HG03442 (cell line): ENCODE measurements around the gene SNF8.

Experiments
- ATAC-seq: cut with Tn5 transposase; IDR thresholded peaks from one replicate; pipeline ENCODE4 v1.9.1; 2021; ENCODE audit warnings: mild to moderate bottlenecking, moderate library complexity; ENCODE audit not compliant: unreplicated experiment

SNF8 gene

DNA sequence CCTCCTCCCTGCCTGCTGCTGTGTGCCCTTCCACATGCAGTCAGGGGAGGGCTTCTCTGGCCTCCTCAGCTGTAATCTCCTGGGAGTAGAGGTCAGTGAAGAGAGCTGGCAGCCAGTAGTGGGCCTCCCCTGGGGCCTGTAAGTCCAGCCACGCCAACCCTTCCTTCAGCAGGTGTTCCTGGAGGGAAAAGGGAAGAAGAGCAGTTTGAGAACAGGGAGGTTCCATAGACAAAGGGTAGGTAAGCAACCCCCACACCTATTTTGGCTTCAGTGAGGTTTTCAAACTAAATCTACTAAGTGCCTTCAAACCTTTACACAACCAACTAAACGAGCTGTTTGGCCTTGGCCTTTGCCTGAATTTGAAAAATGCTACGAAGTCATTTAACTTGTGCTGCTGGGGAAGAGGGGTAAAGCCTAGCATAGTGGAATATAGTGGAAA, 14.2 kb downstream of the SNF8 start:
- no peak for ATAC-seq

DNA sequence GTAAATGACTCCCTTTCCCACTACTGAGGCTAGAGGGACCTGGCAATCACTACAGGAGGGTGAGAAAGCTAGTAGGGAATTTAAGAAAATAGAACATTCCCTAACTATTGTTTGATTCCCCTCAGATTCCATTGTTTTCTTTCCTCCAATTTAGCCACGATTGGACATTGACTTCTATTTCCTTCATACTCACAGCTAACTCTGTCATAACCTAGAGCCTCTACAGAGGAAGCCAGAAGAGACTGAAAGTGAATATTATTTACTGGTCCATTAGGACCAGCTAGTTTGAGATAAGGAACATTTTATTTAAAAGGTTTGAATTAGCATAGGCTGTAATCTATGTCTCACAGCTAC, 14.9 kb downstream of the SNF8 start:
- ATAC-seq = no peak

- no peak for ATAC-seq
These were observed 15.5 kb downstream of the SNF8 start for GRCh38 chr17:48928876-48929811.

DNA sequence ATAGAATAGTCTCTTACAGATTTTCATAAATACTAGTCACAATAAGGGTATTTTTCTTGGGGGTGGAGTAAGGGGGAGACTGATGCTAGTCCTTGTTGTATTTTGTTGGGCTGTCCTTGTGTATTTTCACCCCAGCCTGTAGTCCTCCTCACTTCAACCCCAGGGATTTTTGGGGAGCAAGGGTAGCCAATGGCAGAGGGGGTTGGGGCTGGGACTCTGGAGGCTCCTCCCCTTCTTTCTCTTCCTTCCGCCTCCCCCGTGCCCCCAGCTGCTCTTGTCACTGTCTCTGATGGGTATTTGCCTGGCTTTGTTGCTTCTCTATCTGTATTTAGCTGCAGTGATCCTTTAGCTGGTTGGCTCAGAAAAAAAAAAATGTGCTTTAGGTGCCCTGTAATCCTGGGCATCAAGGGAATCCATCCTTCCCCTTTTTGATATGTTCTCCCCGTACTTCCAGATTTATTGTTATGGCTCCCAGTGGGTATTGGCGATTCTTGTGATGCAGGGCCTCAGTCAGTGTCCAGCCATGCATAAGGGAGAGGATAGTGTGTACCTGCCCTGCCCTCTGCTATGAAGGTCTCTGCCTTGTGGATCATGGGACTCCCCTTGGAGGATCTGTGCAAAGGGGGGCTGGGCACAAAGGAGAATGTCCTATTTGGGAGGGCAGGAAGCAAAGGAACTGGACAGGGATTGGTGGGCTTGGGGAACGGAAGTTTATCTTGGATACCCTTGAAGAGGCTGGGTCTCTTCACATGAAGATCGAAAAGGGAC, 16.5 kb downstream of the SNF8 start:
- ATAC-seq = no peak

GRCh38 chr17:48925991-48926342, 18.7 kb downstream of the SNF8 start:
- ATAC-seq = no peak

DNA sequence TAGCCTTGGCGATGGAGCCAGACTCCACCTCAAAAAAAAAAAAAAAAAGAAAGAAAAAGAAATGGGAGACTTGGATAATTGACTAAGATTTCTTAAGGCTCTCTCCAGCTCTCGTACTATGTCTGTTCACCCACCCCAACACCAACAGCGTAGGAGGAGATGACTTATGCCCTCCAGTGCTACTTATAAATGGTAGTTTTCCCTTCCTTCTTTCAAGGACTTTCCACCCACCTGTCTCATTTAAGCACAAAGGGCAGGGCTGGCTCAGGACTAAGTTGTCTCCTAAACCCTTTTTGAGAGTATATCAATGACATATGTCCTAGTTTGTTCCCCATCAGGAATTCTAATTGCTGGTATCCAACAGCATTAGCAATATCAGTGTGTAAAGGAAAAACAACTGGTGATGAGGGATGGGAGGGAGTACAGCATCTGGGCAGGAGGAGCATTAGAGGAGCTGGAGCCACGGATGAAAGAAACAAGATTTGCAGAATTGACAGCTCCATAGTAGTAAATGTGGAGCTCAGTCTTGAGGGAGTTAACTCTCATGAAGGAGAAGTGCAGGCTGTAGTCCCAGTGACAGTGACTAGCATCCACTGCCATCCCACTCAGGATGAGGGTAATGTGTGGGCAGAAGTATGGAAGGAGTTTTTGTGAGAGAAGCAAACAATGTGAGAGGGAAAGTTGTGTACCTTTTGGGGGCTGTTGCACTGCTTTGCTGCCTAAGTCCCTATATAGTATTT, 19.2 kb downstream of the SNF8 start:
- no peak for ATAC-seq

GRCh38 chr17:48915459-48916282, 29.0 kb downstream of the SNF8 start:
- ATAC-seq = peak; percentile 89

- ATAC-seq = no peak
These were observed 32.2 kb downstream of the SNF8 start for GRCh38 chr17:48912476-48912875.

GRCh38 chr17:48910370-48910769, 34.3 kb downstream of the SNF8 start:
- ATAC-seq = no peak

DNA sequence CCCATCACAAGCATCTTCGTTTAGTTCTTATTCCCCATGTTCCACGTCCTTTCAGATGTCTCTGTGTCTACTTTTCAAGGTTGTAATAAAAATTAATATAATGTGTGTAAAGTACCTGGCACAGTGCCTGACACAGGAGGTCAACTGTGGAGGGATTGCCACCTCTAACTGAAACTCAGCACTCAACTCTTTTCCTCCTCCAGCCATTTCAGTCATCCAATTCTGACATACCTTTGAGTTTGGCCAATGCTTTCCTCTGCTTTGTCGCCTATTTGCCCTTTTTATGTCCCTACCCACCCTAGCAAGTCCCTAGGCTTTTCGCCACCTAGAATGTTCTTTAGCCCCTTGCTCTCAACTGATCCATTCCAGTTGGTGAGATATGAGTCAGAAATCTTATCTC, 34.9 kb downstream of the SNF8 start:
- ATAC-seq = no peak

DNA sequence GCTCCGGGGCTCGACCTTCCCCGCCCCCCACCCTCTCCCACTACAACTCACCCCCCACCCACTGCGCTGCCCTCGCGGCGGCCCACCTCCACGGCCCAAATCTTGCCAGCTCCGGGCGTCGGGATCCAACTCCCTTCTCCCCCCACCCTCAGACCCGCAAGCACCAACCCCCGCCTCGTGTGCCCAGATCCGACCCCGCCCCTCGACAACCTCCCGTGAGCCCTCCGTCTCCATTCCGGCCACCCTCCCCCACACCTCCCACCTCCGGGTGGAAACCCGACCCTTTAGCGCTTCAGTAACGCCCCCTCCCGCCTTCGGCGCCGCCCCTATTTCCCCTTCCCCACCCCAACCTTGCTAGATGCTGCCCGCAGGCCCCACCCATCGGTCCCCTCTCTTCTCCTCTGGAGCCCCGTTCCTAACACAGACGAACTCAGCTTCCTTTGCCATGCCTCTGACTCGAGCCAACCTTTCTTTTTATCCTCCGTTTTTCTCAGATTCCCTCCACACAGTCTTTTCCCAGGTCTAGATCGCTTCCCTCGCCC, 35.7 kb downstream of the SNF8 start:
- ATAC-seq = peak; percentile 20

DNA sequence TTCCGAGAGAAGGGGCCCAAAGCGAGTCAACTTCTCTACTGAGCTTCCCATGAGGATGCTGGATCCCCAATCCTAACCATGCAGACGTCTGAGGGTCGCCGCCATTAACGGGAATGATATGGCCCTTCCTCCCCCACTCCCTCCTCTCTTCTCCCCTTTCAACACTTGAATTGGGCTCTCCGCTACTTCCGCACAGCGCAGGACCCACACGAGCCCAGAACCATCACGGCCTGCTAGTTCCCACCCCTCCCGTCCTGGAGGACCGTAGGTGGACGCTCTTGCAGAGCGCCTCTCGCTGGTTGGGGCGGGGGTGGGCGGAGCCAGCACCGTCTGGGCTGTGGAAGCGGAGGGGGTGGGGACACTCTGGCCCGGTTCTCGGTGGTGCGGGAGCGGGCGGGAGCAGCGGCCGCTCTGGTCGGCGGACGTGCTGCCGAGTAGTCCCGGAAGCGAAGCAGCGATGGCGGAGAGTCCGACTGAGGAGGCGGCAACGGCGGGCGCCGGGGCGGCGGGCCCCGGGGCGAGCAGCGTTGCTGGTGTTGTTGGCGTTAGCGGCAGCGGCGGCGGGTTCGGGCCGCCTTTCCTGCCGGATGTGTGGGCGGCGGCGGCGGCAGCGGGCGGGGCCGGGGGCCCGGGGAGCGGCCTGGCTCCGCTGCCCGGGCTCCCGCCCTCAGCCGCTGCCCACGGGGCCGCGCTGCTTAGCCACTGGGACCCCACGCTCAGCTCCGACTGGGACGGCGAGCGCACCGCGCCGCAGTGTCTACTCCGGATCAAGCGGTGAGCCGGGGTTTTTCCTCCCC, 36.4 kb downstream of the SNF8 start, which contains the start of gene UBE2Z:
TSS of gene UBE2Z (plus strand) at position 361 of the 797 bp plus-strand sequence. CDS start at position 458, 97 bp downstream.
- peak; percentile 80 for ATAC-seq

- no peak for ATAC-seq
These were observed 37.0 kb downstream of the SNF8 start for GRCh38 chr17:48907713-48908046.

DNA sequence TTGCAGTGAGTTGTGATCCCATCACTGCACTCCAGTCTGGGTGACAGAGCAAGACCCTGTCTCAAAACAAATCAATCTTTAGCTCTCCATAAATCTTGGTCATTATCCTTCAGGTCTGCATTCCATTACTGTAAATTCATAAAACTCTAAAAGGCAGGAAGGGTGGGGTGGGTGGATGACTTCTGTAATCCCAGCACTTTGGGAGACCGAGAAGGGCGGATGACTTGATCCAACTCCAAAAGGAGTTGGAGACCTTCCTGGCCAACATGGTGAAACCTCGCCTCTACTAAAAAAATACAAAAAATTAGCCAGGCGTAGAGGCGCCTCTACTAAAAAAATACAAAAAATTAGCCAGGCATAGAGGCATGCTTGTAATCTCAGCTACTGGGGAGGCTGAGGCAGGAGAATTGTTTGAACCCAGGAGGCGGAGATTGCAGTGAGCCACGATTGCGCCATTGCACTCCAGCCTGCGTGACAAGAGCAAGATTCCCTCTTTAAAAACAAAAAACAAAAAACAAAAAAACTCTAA, 38.6 kb downstream of the SNF8 start:
- no peak for ATAC-seq

- no peak for ATAC-seq
These were observed 40.2 kb downstream of the SNF8 start for GRCh38 chr17:48904428-48904827.

- no peak for ATAC-seq
These were observed 41.2 kb downstream of the SNF8 start for GRCh38 chr17:48903401-48903800.

GRCh38 chr17:48901241-48901640, 43.4 kb downstream of the SNF8 start:
- no peak for ATAC-seq

DNA sequence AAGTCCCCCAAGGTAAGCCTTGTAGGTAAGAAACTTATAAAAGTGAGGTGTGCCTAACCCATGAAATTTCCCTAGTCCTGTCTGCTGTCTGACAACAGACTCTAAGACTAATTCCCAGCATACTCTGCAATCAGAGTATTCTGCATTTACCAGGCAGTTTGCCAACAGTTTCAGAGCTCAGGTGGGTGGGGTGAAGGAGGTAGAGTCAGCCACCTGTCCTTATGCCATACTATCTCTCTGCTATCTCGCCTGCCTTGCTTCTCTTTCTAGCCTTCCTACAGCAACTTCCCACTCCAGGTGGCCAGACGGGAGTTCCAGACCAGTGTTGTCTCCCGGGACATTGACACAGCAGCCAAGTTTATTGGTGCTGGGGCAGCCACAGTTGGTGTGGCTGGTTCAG, 49.8 kb downstream of the SNF8 start:
- ATAC-seq = no peak
